Effector memory CD8-positive, alpha-beta T cell (primary cell): ENCODE measurements around the gene SELENBP1.
"Not testable (repeated sequence)": the region's sequence is repeated elsewhere in the genome, so short reads cannot be mapped to it uniquely, and the experiment has no call there.

Source experiments
- ATAC-seq: fragments of 150-1000 bp; cut with Tn5 transposase; replicated peaks from 2 replicates; pipeline ENCODE4 v1.10.0; 2021; ENCODE audit warnings: mild to moderate bottlenecking, moderate library complexity
- DNase-seq, 3 experiments: peaks; one replicate each; pipeline ENCODE4 v3.0.0; 2021
- H3K27ac Mint-ChIP-seq, 2 donors: one replicate each; pipeline ENCODE4 v1.8.0; 2022; ENCODE audit warnings: mild to moderate bottlenecking in 2 of 2, mixed read lengths in 2 of 2, moderate library complexity in 2 of 2
- H3K27me3 Mint-ChIP-seq, 2 donors: one replicate each; pipeline ENCODE4 v1.8.0; 2022; ENCODE audit warnings: mixed read lengths in 2 of 2
- H3K36me3 Mint-ChIP-seq: one replicate; pipeline ENCODE4 v1.8.0; 2022; ENCODE audit warnings: mild to moderate bottlenecking, moderate library complexity, mixed read lengths; ENCODE audit not compliant: insufficient read depth
- H3K4me1 Mint-ChIP-seq, 2 donors: one replicate each; pipeline ENCODE4 v1.8.0; 2022; ENCODE audit warnings: low read depth in 2 of 2, mixed read lengths in 2 of 2
- H3K4me3 Mint-ChIP-seq, 2 donors: one replicate each; pipeline ENCODE4 v1.8.0; 2022; ENCODE audit warnings: mild to moderate bottlenecking in 2 of 2, mixed read lengths in 2 of 2, moderate library complexity in 2 of 2
- H3K9me3 Mint-ChIP-seq, 2 donors: one replicate each; pipeline ENCODE4 v1.8.0; 2022; ENCODE audit warnings: mixed read lengths in 2 of 2

Gene SELENBP1

GRCh38 chr1:151369302-151369610, 3.2 kb downstream of the SELENBP1 start:
- DNase-seq (no peak), ATAC-seq (no peak)
- no peak overlapping the region for H3K27ac Mint-ChIP-seq
- H3K4me1 Mint-ChIP-seq: no peaks in the 10 kb centered on the region
- H3K9me3 Mint-ChIP-seq: no peaks in the 10 kb centered on the region
- H3K36me3 Mint-ChIP-seq: peaks cover 2% of the 10 kb centered on the region
- peaks cover 0 to 14% of the 10 kb centered on the region in 2 donors for H3K27me3 Mint-ChIP-seq
- no peak overlapping the region for H3K4me3 Mint-ChIP-seq

GRCh38 chr1:151368393-151369301, 3.9 kb downstream of the SELENBP1 start:
- no peak overlapping the region for H3K27ac Mint-ChIP-seq
- no peak overlapping the region for H3K4me3 Mint-ChIP-seq
- H3K36me3 Mint-ChIP-seq: peaks cover 2% of the 10 kb centered on the region
- peaks cover 0 to 19% of the 10 kb centered on the region in 2 donors for H3K27me3 Mint-ChIP-seq
- ATAC-seq (no peak), DNase-seq (no peak)
- H3K9me3 Mint-ChIP-seq: no peaks in the 10 kb centered on the region
- no peaks in the 10 kb centered on the region for H3K4me1 Mint-ChIP-seq

- H3K27ac Mint-ChIP-seq: no peak overlapping the region
- no peaks in the 10 kb centered on the region for H3K4me1 Mint-ChIP-seq
- no peak overlapping the region for H3K4me3 Mint-ChIP-seq
- ATAC-seq (no peak), DNase-seq (no peak)
- peaks cover 2% of the 10 kb centered on the region for H3K36me3 Mint-ChIP-seq
- H3K9me3 Mint-ChIP-seq: no peaks in the 10 kb centered on the region
- H3K27me3 Mint-ChIP-seq: peaks cover 0 to 19% of the 10 kb centered on the region in 2 donors
These were observed 4.7 kb downstream of the SELENBP1 start for GRCh38 chr1:151367658-151368392.

GRCh38 chr1:151364996-151365395, 7.5 kb downstream of the SELENBP1 start:
- H3K36me3 Mint-ChIP-seq: peaks cover 2% of the 10 kb centered on the region
- H3K4me3 Mint-ChIP-seq: no peak overlapping the region

GRCh38 chr1:151362308-151363155, 10.0 kb downstream of the SELENBP1 start:
- Mint-ChIP-seq H3K27ac (no peak overlapping the region), H3K27me3 (peaks cover 0 to 19% of the 10 kb centered on the region in 2 donors), H3K4me3 (no peak overlapping the region), H3K4me1 (no peaks in the 10 kb centered on the region), H3K9me3 (no peaks in the 10 kb centered on the region), H3K36me3 (peaks cover 2% of the 10 kb centered on the region)
- no peak for ATAC-seq
- no peak for DNase-seq

More at GRCh38 chr1:151364996-151365395, 7.5 kb downstream of the SELENBP1 start:
- H3K9me3 Mint-ChIP-seq: no peaks in the 10 kb centered on the region
- no peak for DNase-seq
- H3K27me3 Mint-ChIP-seq: peaks cover 0 to 19% of the 10 kb centered on the region in 2 donors
- no peaks in the 10 kb centered on the region for H3K4me1 Mint-ChIP-seq
- no peak overlapping the region for H3K27ac Mint-ChIP-seq
- no peak for ATAC-seq

- ATAC-seq: no peak
- H3K9me3 Mint-ChIP-seq: no peaks in the 10 kb centered on the region
- H3K36me3 Mint-ChIP-seq: peaks cover 2% of the 10 kb centered on the region
- no peak overlapping the region for H3K27ac Mint-ChIP-seq
- DNase-seq: no peak
- peaks cover 0 to 19% of the 10 kb centered on the region in 2 donors for H3K27me3 Mint-ChIP-seq
- no peaks in the 10 kb centered on the region for H3K4me1 Mint-ChIP-seq
- H3K4me3 Mint-ChIP-seq: no peak overlapping the region
These were observed 10.6 kb downstream of the SELENBP1 start for GRCh38 chr1:151361883-151362282.

- Mint-ChIP-seq H3K27ac (no peak overlapping the region), H3K36me3 (no peaks in the 10 kb centered on the region), H3K4me1 (no peaks in the 10 kb centered on the region), H3K9me3 (no peaks in the 10 kb centered on the region), H3K4me3 (no peak overlapping the region), H3K27me3 (no peaks in the 10 kb centered on the region)
- DNase-seq (no peak), ATAC-seq (no peak)
These were observed 15.8 kb downstream of the SELENBP1 start for GRCh38 chr1:151356696-151357095.

- DNase-seq (no peak), ATAC-seq (no peak)
- no peak overlapping the region for H3K27ac Mint-ChIP-seq
- no peak overlapping the region for H3K4me3 Mint-ChIP-seq
- H3K4me1 Mint-ChIP-seq: peaks cover 6 to 7% of the 10 kb centered on the region in 2 donors
- H3K9me3 Mint-ChIP-seq: no peaks in the 10 kb centered on the region
- H3K36me3 Mint-ChIP-seq: peaks cover 4% of the 10 kb centered on the region
- H3K27me3 Mint-ChIP-seq: no peaks in the 10 kb centered on the region
These were observed 20.3 kb downstream of the SELENBP1 start for GRCh38 chr1:151352021-151352718.

- Mint-ChIP-seq H3K4me1 (peaks cover 21 to 23% of the 10 kb centered on the region in 2 donors), H3K36me3 (peaks cover 20% of the 10 kb centered on the region)
- H3K27me3 Mint-ChIP-seq, ATAC-seq, H3K4me3 Mint-ChIP-seq, H3K9me3 Mint-ChIP-seq, H3K27ac Mint-ChIP-seq, DNase-seq: not testable (repeated sequence)
These were observed 22.2 kb downstream of the SELENBP1 start for GRCh38 chr1:151350323-151350722.

GRCh38 chr1:151347523-151348246, 24.8 kb downstream of the SELENBP1 start:
- ATAC-seq (peak; percentile 1), DNase-seq (no peak)
- H3K4me3 Mint-ChIP-seq: peak overlapping the region; percentile 98 to 99
- H3K9me3 Mint-ChIP-seq: no peaks in the 10 kb centered on the region
- H3K4me1 Mint-ChIP-seq: peaks cover 25 to 29% of the 10 kb centered on the region in 2 donors
- H3K36me3 Mint-ChIP-seq: peaks cover 43% of the 10 kb centered on the region
- H3K27me3 Mint-ChIP-seq: no peaks in the 10 kb centered on the region
- H3K27ac Mint-ChIP-seq: peak overlapping the region; percentile 99 to 100

GRCh38 chr1:151346769-151347522, 25.6 kb downstream of the SELENBP1 start, which contains the start of gene RFX5:
Gene RFX5 (minus strand): TSS chr1:151347252. CDS start chr1:151346320, 932 bp downstream.
- H3K27me3 Mint-ChIP-seq: no peaks in the 10 kb centered on the region
- peak within 1 kb of the TSS; percentile 98 to 99 for H3K4me3 Mint-ChIP-seq
- H3K27ac Mint-ChIP-seq: peak within 1 kb of the TSS; percentile 99 to 100
- H3K9me3 Mint-ChIP-seq: no peaks in the 10 kb centered on the region
- H3K4me1 Mint-ChIP-seq: peaks cover 29% of the 10 kb centered on the region in 2 donors
- ATAC-seq: peak; percentile 91
- H3K36me3 Mint-ChIP-seq: peaks cover 46% of the 10 kb centered on the region
- peak; percentile 90 to 92 (median 92) for DNase-seq
